Measurements from ENCODE around the gene RPP14.

The RPP14 gene

GRCh38 chr3:58308728-58309127, 2.7 kb downstream of the RPP14 start (continued):
- TF ChIP-seq ZNF341 (tag by site-specific recombination; IDR thresholded peaks at IDR 0.05; ENCODE audit: low read depth): no peak
- no peak for TF ChIP-seq REPIN1 (tag by site-specific recombination; IDR thresholded peaks at IDR 0.05; ENCODE audit: low read depth)
- TF ChIP-seq, protein P1, sequence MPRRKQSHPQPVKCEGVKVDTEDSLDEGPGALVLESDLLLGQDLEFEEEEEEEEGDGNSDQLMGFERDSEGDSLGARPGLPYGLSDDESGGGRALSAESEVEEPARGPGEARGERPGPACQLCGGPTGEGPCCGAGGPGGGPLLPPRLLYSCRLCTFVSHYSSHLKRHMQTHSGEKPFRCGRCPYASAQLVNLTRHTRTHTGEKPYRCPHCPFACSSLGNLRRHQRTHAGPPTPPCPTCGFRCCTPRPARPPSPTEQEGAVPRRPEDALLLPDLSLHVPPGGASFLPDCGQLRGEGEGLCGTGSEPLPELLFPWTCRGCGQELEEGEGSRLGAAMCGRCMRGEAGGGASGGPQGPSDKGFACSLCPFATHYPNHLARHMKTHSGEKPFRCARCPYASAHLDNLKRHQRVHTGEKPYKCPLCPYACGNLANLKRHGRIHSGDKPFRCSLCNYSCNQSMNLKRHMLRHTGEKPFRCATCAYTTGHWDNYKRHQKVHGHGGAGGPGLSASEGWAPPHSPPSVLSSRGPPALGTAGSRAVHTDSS (tag by site-specific recombination; IDR thresholded peaks at IDR 0.05): no peak

GRCh38 chr3:58317811-58318210, 11.8 kb downstream of the RPP14 start:
- Histone ChIP-seq H3K9me3 (ENCODE audit: control insufficient read depth, insufficient read depth, low read depth, low read length) (no peaks in the 10 kb centered on the region), H3K27ac (ENCODE audit: extremely low read depth, low read depth, low read length) (no peak overlapping the region), H3K4me1 (ENCODE audit: control insufficient read depth, insufficient read depth, low read length) (no peaks in the 10 kb centered on the region), H3K4me3 (ENCODE audit: low read depth, low read length) (no peak overlapping the region), H3K36me3 (ENCODE audit: control insufficient read depth in 2 of 2, insufficient read depth in 1 of 2, low read length in 2 of 2) (peaks cover 27 to 68% of the 10 kb centered on the region in 2 experiments)
- ChIA-PET CTCF (interaction anchor here (0.9 to 3.1 kb wide), 3 partner anchors 11 to 97 kb away, joined by 3 to 16 read pairs (median 4); partner anchors contain the start of genes HTD2 and RPP14), POLR2A (no interaction called here)
- TF ChIP-seq ZNF157 (tag by site-specific recombination; IDR thresholded peaks at IDR 0.05): no peak
- no peak for TF ChIP-seq ZBTB17 (tag by site-specific recombination; IDR thresholded peaks at IDR 0.05)
- no peak for TF ChIP-seq IKZF3 (tag by site-specific recombination; IDR thresholded peaks at IDR 0.05)
- TF ChIP-seq TSHZ1 (tag by site-specific recombination; IDR thresholded peaks at IDR 0.05; ENCODE audit: borderline replicate concordance): no peak
- no peak for TF ChIP-seq ZNF704 (tag by site-specific recombination; IDR thresholded peaks at IDR 0.05)
- TF ChIP-seq ZNF843 (tag by site-specific recombination; IDR thresholded peaks at IDR 0.05): no peak
- TF ChIP-seq ZNF664 (tag by site-specific recombination; IDR thresholded peaks at IDR 0.05): no peak
- TF ChIP-seq ZSCAN5A (tag by site-specific recombination; IDR thresholded peaks at IDR 0.05): no peak
- no peak for TF ChIP-seq ZNF2 (tag by site-specific recombination; IDR thresholded peaks at IDR 0.05)
- no peak for TF ChIP-seq ZNF169 (tag by site-specific recombination; IDR thresholded peaks at IDR 0.05)
- TF ChIP-seq ZNF155 (tag by site-specific recombination; IDR thresholded peaks at IDR 0.05): no peak
- TF ChIP-seq, protein P2, sequence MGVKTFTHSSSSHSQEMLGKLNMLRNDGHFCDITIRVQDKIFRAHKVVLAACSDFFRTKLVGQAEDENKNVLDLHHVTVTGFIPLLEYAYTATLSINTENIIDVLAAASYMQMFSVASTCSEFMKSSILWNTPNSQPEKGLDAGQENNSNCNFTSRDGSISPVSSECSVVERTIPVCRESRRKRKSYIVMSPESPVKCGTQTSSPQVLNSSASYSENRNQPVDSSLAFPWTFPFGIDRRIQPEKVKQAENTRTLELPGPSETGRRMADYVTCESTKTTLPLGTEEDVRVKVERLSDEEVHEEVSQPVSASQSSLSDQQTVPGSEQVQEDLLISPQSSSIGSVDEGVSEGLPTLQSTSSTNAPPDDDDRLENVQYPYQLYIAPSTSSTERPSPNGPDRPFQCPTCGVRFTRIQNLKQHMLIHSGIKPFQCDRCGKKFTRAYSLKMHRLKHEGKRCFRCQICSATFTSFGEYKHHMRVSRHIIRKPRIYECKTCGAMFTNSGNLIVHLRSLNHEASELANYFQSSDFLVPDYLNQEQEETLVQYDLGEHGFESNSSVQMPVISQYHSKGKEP (tag by site-specific recombination; IDR thresholded peaks at IDR 0.05): no peak
- no peak for TF ChIP-seq KLF7 (tag by site-specific recombination; IDR thresholded peaks at IDR 0.05; ENCODE audit: borderline replicate concordance)

Measured in HEK293 (cell line).